DND-41 (cell line): Measurements from ENCODE around the gene MOXD1.

Experiments used
- EZH2 ChIP-seq: IDR thresholded peaks from 3 replicates; pipeline ENCODE4 v1.6.1; 2012; ENCODE audit warnings: borderline replicate concordance, low read depth, mild to moderate bottlenecking, moderate library complexity, low read length, inconsistent platforms; ENCODE audit not compliant: severe bottlenecking
- TF ChIP-seq, protein P1 (sequence below): IDR thresholded peaks from 2 replicates; pipeline ENCODE4 v1.5.1; 2012; ENCODE audit warnings: borderline replicate concordance, low read length, moderate library complexity, mild to moderate bottlenecking; ENCODE audit not compliant: poor library complexity, severe bottlenecking; ENCODE audit errors: extremely low read depth

DNA sequence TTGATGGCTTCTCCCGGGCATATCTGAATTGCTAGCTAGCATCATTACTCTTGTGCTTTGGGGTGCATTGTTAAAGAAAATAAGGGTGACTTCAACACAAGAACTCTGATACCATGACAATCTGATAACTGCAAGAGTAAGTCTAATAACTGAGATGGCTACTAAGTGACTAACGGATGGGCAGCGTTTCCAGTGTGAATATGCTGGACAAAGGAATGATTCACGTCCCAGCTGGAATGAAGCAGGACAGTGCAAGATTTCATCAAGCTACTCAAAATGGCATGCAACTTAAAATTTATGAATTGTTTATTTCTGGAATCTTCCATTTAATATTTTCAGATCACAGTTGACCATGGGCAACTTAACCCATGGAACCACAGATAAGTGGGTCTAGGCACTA lies 31.7 kb downstream of the MOXD1 start:
- no peak for TF ChIP-seq EZH2
- TF ChIP-seq, protein P1, sequence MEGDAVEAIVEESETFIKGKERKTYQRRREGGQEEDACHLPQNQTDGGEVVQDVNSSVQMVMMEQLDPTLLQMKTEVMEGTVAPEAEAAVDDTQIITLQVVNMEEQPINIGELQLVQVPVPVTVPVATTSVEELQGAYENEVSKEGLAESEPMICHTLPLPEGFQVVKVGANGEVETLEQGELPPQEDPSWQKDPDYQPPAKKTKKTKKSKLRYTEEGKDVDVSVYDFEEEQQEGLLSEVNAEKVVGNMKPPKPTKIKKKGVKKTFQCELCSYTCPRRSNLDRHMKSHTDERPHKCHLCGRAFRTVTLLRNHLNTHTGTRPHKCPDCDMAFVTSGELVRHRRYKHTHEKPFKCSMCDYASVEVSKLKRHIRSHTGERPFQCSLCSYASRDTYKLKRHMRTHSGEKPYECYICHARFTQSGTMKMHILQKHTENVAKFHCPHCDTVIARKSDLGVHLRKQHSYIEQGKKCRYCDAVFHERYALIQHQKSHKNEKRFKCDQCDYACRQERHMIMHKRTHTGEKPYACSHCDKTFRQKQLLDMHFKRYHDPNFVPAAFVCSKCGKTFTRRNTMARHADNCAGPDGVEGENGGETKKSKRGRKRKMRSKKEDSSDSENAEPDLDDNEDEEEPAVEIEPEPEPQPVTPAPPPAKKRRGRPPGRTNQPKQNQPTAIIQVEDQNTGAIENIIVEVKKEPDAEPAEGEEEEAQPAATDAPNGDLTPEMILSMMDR, result no peak
